Right renal pelvis (tissue), 4 donors: ENCODE data around the gene EGLN2. TPM values are rescaled to one million over a fixed set of nuclear protein-coding genes. Genes with fewer than 3 reads are reported as not detected.
"Not testable (repeated sequence)": the region's sequence is repeated elsewhere in the genome, so short reads cannot be mapped to it uniquely, and the experiment has no call there.

Source experiments
- DNase-seq, 4 donors: peaks; one replicate each; pipeline ENCODE4 v3.0.0-alpha.2; 2013; ENCODE audit warnings: low read depth in 4 of 4, low spot score in 3 of 4, missing footprints in 1 of 4
- polyA plus RNA-seq, 4 donors: library from polyadenylated mRNA; unstranded; fragments of 120-200 nt; gene quantifications; one replicate each; pipeline ENCODE4 v1.2.1, GENCODE V29; 2013; ENCODE audit not compliant: insufficient read length in 4 of 4

The EGLN2 gene
- 10 to 100 TPM; 69.7 to 81.2 (median 73.7) TPM for polyA plus RNA-seq

- DNase-seq = peak; percentile 99 to 100 (median 100)
Observed at GRCh38 chr19:40798683-40799557, at the start of gene EGLN2. Gene EGLN2, plus strand, starts transcription at chr19:40799191. Its CDS starts 1,382 bp downstream, at chr19:40800573.

- DNase-seq = peak; percentile 100
Observed at GRCh38 chr19:40750058-40750873, 48.7 kb upstream of the EGLN2 start, which contains the start of gene ACTMAP. Gene ACTMAP, minus strand, starts transcription at chr19:40750477. Its CDS starts 674 bp downstream, at chr19:40749803.

GRCh38 chr19:40750874-40751537 lies 48.0 kb upstream of the EGLN2 start, which contains the start of gene SNRPA:
Gene SNRPA, plus strand, starts transcription at chr19:40751203. Its CDS starts 206 bp downstream, at chr19:40751409.
- DNase-seq = peak; percentile 96 to 100 (median 98)

- DNase-seq = no peak
Observed at GRCh38 chr19:40752257-40752781, 46.7 kb upstream of the EGLN2 start.

GRCh38 chr19:40754611-40755247 lies 44.3 kb upstream of the EGLN2 start:
- no peak for DNase-seq

GRCh38 chr19:40755248-40755624 lies 43.8 kb upstream of the EGLN2 start:
- no peak for DNase-seq

GRCh38 chr19:40755791-40756190 lies 43.2 kb upstream of the EGLN2 start:
- DNase-seq = no peak

- DNase-seq = no peak
Observed at GRCh38 chr19:40756502-40757110, 42.4 kb upstream of the EGLN2 start.

- DNase-seq = no peak
Observed at GRCh38 chr19:40758491-40758890, 40.5 kb upstream of the EGLN2 start.

GRCh38 chr19:40759352-40759751 lies 39.6 kb upstream of the EGLN2 start:
- no peak for DNase-seq

GRCh38 chr19:40762754-40763470 lies 36.1 kb upstream of the EGLN2 start:
- DNase-seq = no peak

GRCh38 chr19:40763526-40763925 lies 35.5 kb upstream of the EGLN2 start:
- no peak for DNase-seq

- no peak for DNase-seq
Observed at GRCh38 chr19:40763963-40764362, 35.0 kb upstream of the EGLN2 start.

GRCh38 chr19:40766385-40766784 lies 32.6 kb upstream of the EGLN2 start:
- DNase-seq = not testable (repeated sequence)

GRCh38 chr19:40768869-40769268 lies 30.1 kb upstream of the EGLN2 start:
- no peak for DNase-seq

GRCh38 chr19:40771101-40771862 lies 27.7 kb upstream of the EGLN2 start:
- not testable (repeated sequence) for DNase-seq

GRCh38 chr19:40774916-40775631 lies 23.9 kb upstream of the EGLN2 start, which contains the start of gene MIA:
Gene MIA, plus strand, starts transcription at chr19:40775521. Its CDS starts 22 bp downstream, at chr19:40775543.
- no peak for DNase-seq
